NB4 (cell line): ENCODE measurements around the gene CRYBB1.

ENCODE experiments used
- MYC ChIP-seq: IDR thresholded peaks from 2 replicates; pipeline ENCODE4 v1.6.1; 2011; ENCODE audit warnings: low read depth, low read length
- POLR2A ChIP-seq: IDR thresholded peaks from 2 replicates; pipeline ENCODE4 v1.6.1; 2011; ENCODE audit warnings: mild to moderate bottlenecking; ENCODE audit not compliant: insufficient read length; ENCODE audit errors: extremely low read depth
- TF ChIP-seq, protein P1 (sequence below): IDR thresholded peaks from one replicate; pipeline ENCODE4 v1.5.1; 2012; ENCODE audit warnings: low read depth, low read length

DNA sequence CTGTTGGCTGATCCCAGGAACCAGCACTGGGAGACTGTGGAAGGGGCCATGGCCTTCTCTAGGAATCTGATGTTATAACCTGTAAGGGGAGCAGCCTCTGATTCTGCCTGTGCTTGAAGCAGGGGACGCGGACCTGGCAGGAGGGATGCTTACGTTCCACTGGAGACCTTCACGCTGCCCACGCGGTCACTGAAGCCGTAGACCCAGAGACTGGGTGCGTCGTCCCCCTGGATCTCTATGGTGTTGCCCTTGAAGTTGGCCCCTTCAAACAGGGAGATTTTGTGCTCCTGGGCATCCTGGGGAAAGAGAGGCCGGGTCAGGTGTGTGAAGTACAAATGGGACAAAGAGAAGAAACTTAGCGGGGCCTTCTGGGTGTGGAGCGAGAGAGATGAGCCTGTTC, 16.1 kb downstream of the CRYBB1 start:
- TF ChIP-seq, protein P1, sequence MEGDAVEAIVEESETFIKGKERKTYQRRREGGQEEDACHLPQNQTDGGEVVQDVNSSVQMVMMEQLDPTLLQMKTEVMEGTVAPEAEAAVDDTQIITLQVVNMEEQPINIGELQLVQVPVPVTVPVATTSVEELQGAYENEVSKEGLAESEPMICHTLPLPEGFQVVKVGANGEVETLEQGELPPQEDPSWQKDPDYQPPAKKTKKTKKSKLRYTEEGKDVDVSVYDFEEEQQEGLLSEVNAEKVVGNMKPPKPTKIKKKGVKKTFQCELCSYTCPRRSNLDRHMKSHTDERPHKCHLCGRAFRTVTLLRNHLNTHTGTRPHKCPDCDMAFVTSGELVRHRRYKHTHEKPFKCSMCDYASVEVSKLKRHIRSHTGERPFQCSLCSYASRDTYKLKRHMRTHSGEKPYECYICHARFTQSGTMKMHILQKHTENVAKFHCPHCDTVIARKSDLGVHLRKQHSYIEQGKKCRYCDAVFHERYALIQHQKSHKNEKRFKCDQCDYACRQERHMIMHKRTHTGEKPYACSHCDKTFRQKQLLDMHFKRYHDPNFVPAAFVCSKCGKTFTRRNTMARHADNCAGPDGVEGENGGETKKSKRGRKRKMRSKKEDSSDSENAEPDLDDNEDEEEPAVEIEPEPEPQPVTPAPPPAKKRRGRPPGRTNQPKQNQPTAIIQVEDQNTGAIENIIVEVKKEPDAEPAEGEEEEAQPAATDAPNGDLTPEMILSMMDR, result no peak
- TF ChIP-seq POLR2A (no peak), MYC (no peak)
